HEK293 (cell line): ENCODE data around the gene USP16.
A peak's percentile ranks its signal among the peaks of the same experiment; 100 is the strongest.

Source experiments
- AEBP2 ChIP-seq: fragments of 450-650 bp; formaldehyde crosslinking; IDR thresholded peaks from 2 replicates; pipeline ENCODE4 v1.5.1; 2016; ENCODE audit warnings: missing biosample characterization, missing genetic modification characterization, borderline replicate concordance
- EGR2 ChIP-seq: fragments of 450-650 bp; formaldehyde crosslinking; IDR thresholded peaks from 2 replicates; pipeline ENCODE4 v1.5.1; 2016; ENCODE audit warnings: low read depth, missing biosample characterization, missing genetic modification characterization
- INSM2 ChIP-seq: fragments of 450-650 bp; formaldehyde crosslinking; IDR thresholded peaks from 2 replicates; pipeline ENCODE4 v1.5.1; 2016; ENCODE audit warnings: missing biosample characterization, missing genetic modification characterization
- KLF10 ChIP-seq: fragments of 450-650 bp; IDR thresholded peaks from 2 replicates; pipeline ENCODE4 v1.5.1; 2018; ENCODE audit warnings: missing biosample characterization, mild to moderate bottlenecking, missing genetic modification characterization
- KLF16 ChIP-seq: fragments of 450-650 bp; formaldehyde crosslinking; IDR thresholded peaks from 2 replicates; pipeline ENCODE4 v1.5.1; 2017; ENCODE audit warnings: missing biosample characterization, missing genetic modification characterization
- PRDM4 ChIP-seq: fragments of 450-650 bp; formaldehyde crosslinking; IDR thresholded peaks from 2 replicates; pipeline ENCODE4 v1.5.1; 2017; ENCODE audit warnings: missing biosample characterization, missing genetic modification characterization
- SCRT2 ChIP-seq: fragments of 450-650 bp; formaldehyde crosslinking; IDR thresholded peaks from 2 replicates; pipeline ENCODE4 v1.5.1; 2016; ENCODE audit warnings: missing biosample characterization, missing genetic modification characterization
- SP2 ChIP-seq: fragments of 450-650 bp; formaldehyde crosslinking; IDR thresholded peaks from 2 replicates; pipeline ENCODE4 v1.5.1; 2016; ENCODE audit warnings: missing biosample characterization, missing genetic modification characterization
- ZBTB10 ChIP-seq: fragments of 450-650 bp; formaldehyde crosslinking; IDR thresholded peaks from 2 replicates; pipeline ENCODE4 v1.5.1; 2016; ENCODE audit warnings: missing biosample characterization, missing genetic modification characterization
- ZFP69B ChIP-seq: fragments of 450-650 bp; formaldehyde crosslinking; IDR thresholded peaks from 2 replicates; pipeline ENCODE4 v1.5.1; 2016; ENCODE audit warnings: missing biosample characterization, missing genetic modification characterization
- ZNF132 ChIP-seq: fragments of 450-650 bp; formaldehyde crosslinking; IDR thresholded peaks from 2 replicates; pipeline ENCODE4 v1.5.1; 2017; ENCODE audit warnings: missing biosample characterization, missing genetic modification characterization, borderline replicate concordance
- ZNF140 ChIP-seq: fragments of 450-650 bp; formaldehyde crosslinking; IDR thresholded peaks from 2 replicates; pipeline ENCODE4 v1.5.1; 2016; ENCODE audit warnings: missing biosample characterization, missing genetic modification characterization
- ZNF174 ChIP-seq: fragments of 450-650 bp; formaldehyde crosslinking; IDR thresholded peaks from 2 replicates; pipeline ENCODE4 v1.5.0; 2017; ENCODE audit warnings: missing biosample characterization, mild to moderate bottlenecking, missing genetic modification characterization
- ZNF18 ChIP-seq: fragments of 450-650 bp; formaldehyde crosslinking; IDR thresholded peaks from 2 replicates; pipeline ENCODE4 v1.5.1; 2016; ENCODE audit warnings: missing biosample characterization, missing genetic modification characterization
- ZNF274 ChIP-seq, 2 experiments: fragments of 200-500 bp in 1 of 2; fragments of 450-650 bp in 1 of 2; sonication (Bioruptor generic) in 1 of 2; formaldehyde crosslinking in 1 of 2; IDR thresholded peaks; 2 replicates each; pipeline versions ENCODE4 v1.5.1 to v1.6.1; 2014 to 2016; ENCODE audit warnings: borderline replicate concordance in 1 of 2, inconsistent platforms in 1 of 2, low read length in 1 of 2, missing biosample characterization in 1 of 2, missing genetic modification characterization in 1 of 2
- ZNF292 ChIP-seq: fragments of 450-650 bp; formaldehyde crosslinking; IDR thresholded peaks from 2 replicates; pipeline ENCODE4 v1.5.1; 2016; ENCODE audit warnings: low read depth, missing biosample characterization, missing genetic modification characterization, borderline replicate concordance
- ZNF354C ChIP-seq: fragments of 450-650 bp; formaldehyde crosslinking; IDR thresholded peaks from 2 replicates; pipeline ENCODE4 v1.5.1; 2016; ENCODE audit warnings: missing biosample characterization, missing genetic modification characterization, low read depth, borderline replicate concordance
- ZNF394 ChIP-seq: fragments of 450-650 bp; formaldehyde crosslinking; IDR thresholded peaks from 2 replicates; pipeline ENCODE4 v1.5.1; 2016; ENCODE audit warnings: missing biosample characterization, missing genetic modification characterization, mild to moderate bottlenecking, moderate library complexity, borderline replicate concordance
- ZNF473 ChIP-seq: fragments of 450-650 bp; formaldehyde crosslinking; IDR thresholded peaks from 2 replicates; pipeline ENCODE4 v1.5.1; 2017; ENCODE audit warnings: missing biosample characterization, missing genetic modification characterization
- ZNF549 ChIP-seq: fragments of 450-650 bp; IDR thresholded peaks from 2 replicates; pipeline ENCODE4 v1.5.1; 2018; ENCODE audit warnings: missing biosample characterization, missing genetic modification characterization, mild to moderate bottlenecking, inconsistent platforms, moderate library complexity
- ZNF561 ChIP-seq: fragments of 450-650 bp; IDR thresholded peaks from 2 replicates; pipeline ENCODE4 v1.5.1; 2018; ENCODE audit warnings: missing biosample characterization, missing genetic modification characterization, borderline replicate concordance
- ZNF596 ChIP-seq: fragments of 450-650 bp; IDR thresholded peaks from 2 replicates; pipeline ENCODE4 v1.5.0; 2018; ENCODE audit warnings: missing biosample characterization, mild to moderate bottlenecking, missing genetic modification characterization, moderate library complexity
- ZNF654 ChIP-seq: fragments of 450-650 bp; formaldehyde crosslinking; IDR thresholded peaks from 2 replicates; pipeline ENCODE4 v1.5.1; 2016; ENCODE audit warnings: low read depth, missing biosample characterization, missing genetic modification characterization
- ZNF660 ChIP-seq: fragments of 450-650 bp; IDR thresholded peaks from 2 replicates; pipeline ENCODE4 v1.5.1; 2018; ENCODE audit warnings: missing biosample characterization, mild to moderate bottlenecking, missing genetic modification characterization
- ZNF701 ChIP-seq: fragments of 450-650 bp; formaldehyde crosslinking; IDR thresholded peaks from 2 replicates; pipeline ENCODE4 v1.5.1; 2016; ENCODE audit warnings: missing biosample characterization, missing genetic modification characterization
- ZNF768 ChIP-seq: fragments of 450-650 bp; formaldehyde crosslinking; IDR thresholded peaks from 2 replicates; pipeline ENCODE4 v1.5.1; 2018; ENCODE audit warnings: missing biosample characterization, mild to moderate bottlenecking, missing genetic modification characterization
- ZNF776 ChIP-seq: fragments of 450-650 bp; formaldehyde crosslinking; IDR thresholded peaks from 2 replicates; pipeline ENCODE4 v1.5.0; 2017; ENCODE audit warnings: missing biosample characterization, missing genetic modification characterization, borderline replicate concordance

USP16 gene

GRCh38 chr21:28992526-28993292 is 31.8 kb upstream of the USP16 start, which contains the start of gene LTN1 (continued):
- TF ChIP-seq ZBTB10 (tag by site-specific recombination) (no peak; the same call in 1 of the 2 replicates), ZNF132 (tag by site-specific recombination) (no peak), SP2 (tag by site-specific recombination) (peak; percentile 99), KLF16 (tag by site-specific recombination) (peak; percentile 79), EGR2 (tag by site-specific recombination) (peak; percentile 92), SCRT2 (tag by site-specific recombination) (peak; percentile 36), ZNF596 (tag by site-specific recombination) (no peak), ZNF701 (tag by site-specific recombination) (no peak), ZNF660 (tag by site-specific recombination) (peak; percentile 79), PRDM4 (tag by site-specific recombination) (peak; percentile 66; the same call in 1 of the 2 replicates), ZNF561 (tag by site-specific recombination) (peak; percentile 94), ZNF18 (tag by site-specific recombination) (0 out of 2 replicates have a peak, but pooled peaks have one; percentile 46), ZNF394 (tag by site-specific recombination) (peak; percentile 80; the same call in 1 of the 2 replicates), ZNF174 (tag by site-specific recombination) (no peak), ZNF473 (tag by site-specific recombination) (no peak), ZNF549 (tag by site-specific recombination) (no peak), ZNF776 (tag by site-specific recombination) (no peak), ZNF274 (IDR thresholded peaks at IDR 0.05; ENCODE audit: low read length) (no peak), ZNF274 (tag by site-specific recombination; IDR thresholded peaks at IDR 0.05; ENCODE audit: borderline replicate concordance) (no peak), KLF10 (peak; percentile 85), ZNF768 (tag by site-specific recombination) (peak; percentile 51; the same call in 1 of the 2 replicates), ZNF140 (tag by site-specific recombination) (no peak), ZNF292 (tag by site-specific recombination) (no peak), AEBP2 (no peak), ZFP69B (peak; percentile 60; the same call in 1 of the 2 replicates), ZNF354C (tag by site-specific recombination) (no peak), INSM2 (tag by site-specific recombination) (peak; percentile 91; the same call in 1 of the 2 replicates), ZNF654 (tag by site-specific recombination) (no peak)
